ENCODE measurements around the gene SMIM20. TPM values are rescaled to one million over a fixed set of nuclear protein-coding genes. Genes with fewer than 3 reads are reported as not detected.

SMIM20 gene
- total RNA-seq, 2 experiments from 2014 or later: 44.0 to 53.8 TPM

DNA sequence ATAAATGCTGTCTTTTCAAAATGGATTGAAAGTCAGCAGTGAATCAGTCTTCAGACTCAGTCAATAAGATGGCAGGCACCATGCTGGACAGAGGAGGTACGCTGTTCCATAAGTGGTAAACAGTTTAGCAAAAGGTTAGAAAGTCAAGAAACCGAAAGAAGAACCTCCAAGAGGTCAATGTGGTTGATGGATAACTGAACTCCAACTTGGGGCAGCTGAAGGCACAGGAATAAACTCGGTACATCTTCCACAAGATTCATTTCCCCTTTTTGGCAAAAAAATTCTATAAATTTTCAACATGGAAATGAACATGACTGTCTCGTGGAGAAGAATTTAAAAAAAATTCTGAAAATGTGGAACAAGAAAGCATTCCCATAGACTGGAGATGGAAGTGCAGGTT is 32.8 kb upstream of the SMIM20 start:
- TF ChIP-seq, protein P1, sequence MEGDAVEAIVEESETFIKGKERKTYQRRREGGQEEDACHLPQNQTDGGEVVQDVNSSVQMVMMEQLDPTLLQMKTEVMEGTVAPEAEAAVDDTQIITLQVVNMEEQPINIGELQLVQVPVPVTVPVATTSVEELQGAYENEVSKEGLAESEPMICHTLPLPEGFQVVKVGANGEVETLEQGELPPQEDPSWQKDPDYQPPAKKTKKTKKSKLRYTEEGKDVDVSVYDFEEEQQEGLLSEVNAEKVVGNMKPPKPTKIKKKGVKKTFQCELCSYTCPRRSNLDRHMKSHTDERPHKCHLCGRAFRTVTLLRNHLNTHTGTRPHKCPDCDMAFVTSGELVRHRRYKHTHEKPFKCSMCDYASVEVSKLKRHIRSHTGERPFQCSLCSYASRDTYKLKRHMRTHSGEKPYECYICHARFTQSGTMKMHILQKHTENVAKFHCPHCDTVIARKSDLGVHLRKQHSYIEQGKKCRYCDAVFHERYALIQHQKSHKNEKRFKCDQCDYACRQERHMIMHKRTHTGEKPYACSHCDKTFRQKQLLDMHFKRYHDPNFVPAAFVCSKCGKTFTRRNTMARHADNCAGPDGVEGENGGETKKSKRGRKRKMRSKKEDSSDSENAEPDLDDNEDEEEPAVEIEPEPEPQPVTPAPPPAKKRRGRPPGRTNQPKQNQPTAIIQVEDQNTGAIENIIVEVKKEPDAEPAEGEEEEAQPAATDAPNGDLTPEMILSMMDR (conservative IDR thresholded peaks at IDR 0.05; ENCODE audit: low read length): no peak; the same call in 1 of the 2 replicates
- no peak for TF ChIP-seq EZH2phosphoT487 (IDR thresholded peaks at IDR 0.05; ENCODE audit: borderline replicate concordance, low read depth, low read length)
- CTCF ChIA-PET (ENCODE audit: unreplicated experiment): no interaction called here

DNA sequence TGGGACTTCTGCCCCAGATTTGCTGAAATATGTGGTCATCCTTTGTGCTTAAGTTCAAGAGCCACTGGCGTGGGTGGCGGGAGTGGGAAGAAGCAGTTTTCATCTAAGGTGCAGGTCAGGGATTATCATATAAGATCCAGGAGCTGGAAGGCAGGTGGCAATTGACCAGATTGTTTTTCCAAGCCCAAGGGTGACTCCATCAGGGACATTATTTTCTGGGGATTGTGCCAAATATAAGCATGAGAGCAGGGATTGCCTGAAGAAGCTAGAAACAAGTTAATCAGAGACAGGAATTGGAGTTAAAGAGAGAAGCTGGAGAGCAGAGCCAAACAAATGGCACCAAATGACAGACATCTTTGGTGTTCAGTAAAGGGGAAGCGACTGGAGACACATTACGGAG is 31.8 kb upstream of the SMIM20 start:
- ChIA-PET CTCF (ENCODE audit: unreplicated experiment) (no interaction called here), POLR2A (interaction anchor here (1.0 to 3.1 kb wide), 6 partner anchors 12 to 30 kb away, joined by 3 to 20 read pairs (median 8); partner anchors contain the start of gene SMIM20)
- no peak for DNase-seq (ENCODE audit: low spot score)
- H3K4me2 ChIP-seq (ENCODE audit: low read length): no peak overlapping the region
- intact Hi-C loops (cut with micrococcal nuclease; ENCODE audit: unreplicated experiment): no loop called here
- no peak overlapping the region for H3K27ac ChIP-seq (ENCODE audit: low read depth, low read length, poor library complexity, severe bottlenecking)
- TF ChIP-seq, protein P1 (conservative IDR thresholded peaks at IDR 0.05; ENCODE audit: low read length): no peak
- TF ChIP-seq EZH2phosphoT487 (IDR thresholded peaks at IDR 0.05; ENCODE audit: borderline replicate concordance, low read depth, low read length): no peak
- no peaks in the 10 kb centered on the region; the same call in 1 of the 2 replicates for H3K36me3 ChIP-seq (ENCODE audit: insufficient read depth, low read length)
- H3K9me3 ChIP-seq (ENCODE audit: low read length): no peaks in the 10 kb centered on the region
- no TSS peak for BruUV-seq (replicated peaks)
- H3K4me3 ChIP-seq (ENCODE audit: low read depth, low read length, poor library complexity, severe bottlenecking): no peak overlapping the region
- H3K4me1 ChIP-seq (ENCODE audit: insufficient read depth, low read length, poor library complexity, severe bottlenecking): peaks cover 73% of the 10 kb centered on the region
- no peak overlapping the region for H2AFZ ChIP-seq (ENCODE audit: low read length)
- H3K79me2 ChIP-seq (ENCODE audit: insufficient read depth, low read depth, low read length): peaks cover 6% of the 10 kb centered on the region; the same call in 1 of the 2 replicates
- H3K9me2 ChIP-seq (ENCODE audit: insufficient read depth, low read length): no peaks in the 10 kb centered on the region
- H4K20me1 ChIP-seq (ENCODE audit: insufficient read depth, low read length): no peaks in the 10 kb centered on the region

More for the DNA sequence above, 32.8 kb upstream of the SMIM20 start:
- Histone ChIP-seq H3K36me3 (ENCODE audit: insufficient read depth, low read length) (no peaks in the 10 kb centered on the region; the same call in 1 of the 2 replicates), H3K9me3 (ENCODE audit: low read length) (no peaks in the 10 kb centered on the region), H3K4me3 (ENCODE audit: low read depth, low read length, poor library complexity, severe bottlenecking) (no peak overlapping the region), H3K79me2 (ENCODE audit: insufficient read depth, low read depth, low read length) (peaks cover 7% of the 10 kb centered on the region; the same call in 1 of the 2 replicates), H3K4me1 (ENCODE audit: insufficient read depth, low read length, poor library complexity, severe bottlenecking) (peaks cover 83% of the 10 kb centered on the region), H2AFZ (ENCODE audit: low read length) (peak overlapping the region; percentile 50; the same call in 1 of the 2 replicates), H3K4me2 (ENCODE audit: low read length) (peak overlapping the region; percentile 65), H3K9me2 (ENCODE audit: insufficient read depth, low read length) (no peaks in the 10 kb centered on the region), H3K27ac (ENCODE audit: low read depth, low read length, poor library complexity, severe bottlenecking) (peak overlapping the region; percentile 99), H4K20me1 (ENCODE audit: insufficient read depth, low read length) (no peaks in the 10 kb centered on the region)
- no peak for DNase-seq (ENCODE audit: low spot score)
- intact Hi-C loops (cut with micrococcal nuclease; ENCODE audit: unreplicated experiment): no loop called here
- BruUV-seq (replicated peaks): no TSS peak
- POLR2A ChIA-PET: interaction anchor here (0.6 to 6.4 kb wide), 8 partner anchors 11 to 52 kb away, joined by 3 to 134 read pairs (median 12); partner anchors contain the start of gene SMIM20

DNA sequence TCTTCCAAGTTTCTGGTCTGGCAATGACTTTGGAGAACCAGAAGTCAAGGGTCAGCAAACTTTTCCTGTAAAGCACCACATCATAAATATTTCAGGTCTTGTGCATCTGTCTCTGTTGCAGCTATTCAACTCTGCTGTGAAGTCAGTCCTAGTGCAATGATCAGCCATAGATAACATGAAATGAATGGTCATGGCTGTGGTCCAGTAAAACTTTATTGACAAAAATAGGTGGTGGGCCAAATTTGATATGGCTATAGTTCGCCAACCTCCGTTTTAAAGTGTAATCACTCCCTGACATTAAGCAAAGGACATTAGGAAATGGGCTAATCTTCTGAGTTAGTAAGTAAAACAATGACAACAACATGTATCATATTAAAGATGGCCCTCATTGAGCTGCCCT is 30.5 kb upstream of the SMIM20 start:
- H3K4me2 ChIP-seq (ENCODE audit: low read length): 0 out of 2 replicates have a peak overlapping the region, but pooled peaks have one; percentile 43
- DNase-seq (ENCODE audit: low spot score): no peak
- no peaks in the 10 kb centered on the region for H3K9me3 ChIP-seq (ENCODE audit: low read length)
- H2AFZ ChIP-seq (ENCODE audit: low read length): no peak overlapping the region
- POLR2A ChIA-PET: interaction anchor here (0.8 to 3.4 kb wide), 8 partner anchors 10 to 29 kb away, joined by 3 to 20 read pairs (median 10); partner anchors contain the start of gene SMIM20
- H3K4me1 ChIP-seq (ENCODE audit: insufficient read depth, low read length, poor library complexity, severe bottlenecking): peaks cover 60% of the 10 kb centered on the region
- CTCF ChIA-PET (ENCODE audit: unreplicated experiment): interaction anchor here (0.9 kb wide), 1 partner anchor 10 kb away, joined by 7 read pairs; no protein-coding TSS in a partner anchor
- H3K4me3 ChIP-seq (ENCODE audit: low read depth, low read length, poor library complexity, severe bottlenecking): no peak overlapping the region
- H3K27ac ChIP-seq (ENCODE audit: low read depth, low read length, poor library complexity, severe bottlenecking): no peak overlapping the region
- H3K36me3 ChIP-seq (ENCODE audit: insufficient read depth, low read length): no peaks in the 10 kb centered on the region
- no peaks in the 10 kb centered on the region for H4K20me1 ChIP-seq (ENCODE audit: insufficient read depth, low read length)
- BruUV-seq (replicated peaks): no TSS peak
- no peaks in the 10 kb centered on the region for H3K9me2 ChIP-seq (ENCODE audit: insufficient read depth, low read length)
- TF ChIP-seq, protein P1 (conservative IDR thresholded peaks at IDR 0.05; ENCODE audit: low read length): no peak
- TF ChIP-seq EZH2phosphoT487 (IDR thresholded peaks at IDR 0.05; ENCODE audit: borderline replicate concordance, low read depth, low read length): no peak
- H3K79me2 ChIP-seq (ENCODE audit: insufficient read depth, low read depth, low read length): no peaks in the 10 kb centered on the region
- intact Hi-C loops (cut with micrococcal nuclease; ENCODE audit: unreplicated experiment): no loop called here
